Stimulated activated CD8-positive, alpha-beta memory T cell treated with anti-CD3 and anti-CD28 coated beads, Interleukin-12 subunit alpha, Interleukin-12 subunit beta, amount 100 ng/mL, for 1 hour (primary cell): ENCODE measurements around the gene MINK1.
A peak's percentile ranks its signal among the peaks of the same experiment; 100 is the strongest.

Experiments
- DNase-seq: peaks from one replicate; pipeline ENCODE4 v3.0.0-alpha.2; 2020; ENCODE audit warnings: low read depth

Gene MINK1

DNA sequence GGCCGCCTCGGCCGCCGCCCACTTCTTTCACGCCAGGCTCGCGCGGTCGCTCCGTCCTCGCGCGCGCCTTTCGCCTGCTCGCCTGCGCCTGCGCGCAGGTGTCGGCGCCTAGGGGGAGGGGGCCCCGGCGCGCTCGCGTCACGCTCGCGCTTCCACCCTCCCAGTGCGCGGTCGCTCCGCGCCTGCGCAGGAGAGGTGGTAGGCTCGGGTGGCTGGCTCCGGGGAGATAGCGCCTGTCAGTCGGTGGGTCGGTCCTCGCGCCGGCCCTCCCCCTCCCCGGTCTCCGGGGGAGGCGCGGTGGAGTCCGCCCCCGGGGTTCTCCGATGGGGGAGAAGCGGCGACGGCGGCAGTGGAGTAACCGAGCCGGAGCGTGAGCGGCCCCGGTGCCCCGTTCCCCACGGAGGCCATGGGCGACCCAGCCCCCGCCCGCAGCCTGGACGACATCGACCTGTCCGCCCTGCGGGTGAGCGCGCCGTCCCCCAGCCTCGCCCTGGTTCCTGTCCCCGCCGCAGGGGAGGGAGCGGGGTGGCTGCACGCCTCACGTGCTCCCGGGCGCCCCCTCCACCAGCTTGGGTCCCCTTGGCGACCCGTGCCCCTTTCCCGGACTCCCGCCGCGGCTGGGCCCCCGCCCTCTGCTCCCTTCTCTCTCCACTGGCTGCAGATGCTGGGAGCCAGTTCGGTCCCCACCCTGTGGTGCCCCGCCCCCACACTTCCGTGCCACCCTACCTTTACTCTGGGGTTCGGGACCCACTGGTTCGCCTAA lies at the start of gene MINK1:
Gene MINK1, plus strand, starts transcription at position 163 of the 763 bp plus-strand sequence. Its CDS starts 244 bp downstream, at position 407.
- peak; percentile 79 for DNase-seq

DNA sequence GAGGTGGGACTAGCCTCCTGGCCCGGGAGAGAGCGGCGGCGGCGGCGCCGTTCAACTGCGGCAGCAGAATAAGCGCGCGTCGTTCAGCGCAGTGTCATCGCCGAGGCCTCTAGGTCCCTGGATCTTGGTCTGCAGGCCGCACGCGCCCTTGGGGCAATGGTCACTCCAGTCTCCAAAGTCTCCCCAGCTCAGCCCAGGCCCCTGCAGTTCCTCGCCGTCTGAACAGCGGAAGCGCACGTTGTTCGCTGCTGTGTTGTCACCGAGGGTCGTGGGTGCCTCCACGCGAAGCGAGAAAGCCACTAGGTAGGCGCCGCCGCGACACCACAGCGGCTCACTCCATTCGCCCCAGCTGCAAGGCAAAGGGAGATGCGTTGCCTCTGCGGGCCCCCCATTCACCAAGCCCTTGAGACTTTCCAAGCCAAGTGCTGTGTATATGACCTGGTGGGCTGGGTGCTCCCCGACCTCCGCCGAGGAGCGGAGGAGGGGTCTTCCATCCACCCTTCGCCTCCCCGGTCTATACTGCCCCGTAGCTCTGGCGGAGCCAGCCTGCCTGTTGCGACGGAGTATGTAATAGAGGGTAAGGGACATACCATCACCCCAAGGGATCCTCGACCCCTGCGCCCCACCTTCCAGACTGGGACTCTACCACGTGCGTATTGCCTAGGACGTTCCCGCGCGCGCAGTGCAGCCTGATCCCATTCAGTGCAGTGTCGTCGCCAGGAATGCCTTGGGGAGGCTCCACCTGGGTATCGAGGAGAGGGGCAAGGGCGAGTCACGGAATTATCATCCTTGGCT lies 47.6 kb upstream of the MINK1 start:
- no peak for DNase-seq

DNA sequence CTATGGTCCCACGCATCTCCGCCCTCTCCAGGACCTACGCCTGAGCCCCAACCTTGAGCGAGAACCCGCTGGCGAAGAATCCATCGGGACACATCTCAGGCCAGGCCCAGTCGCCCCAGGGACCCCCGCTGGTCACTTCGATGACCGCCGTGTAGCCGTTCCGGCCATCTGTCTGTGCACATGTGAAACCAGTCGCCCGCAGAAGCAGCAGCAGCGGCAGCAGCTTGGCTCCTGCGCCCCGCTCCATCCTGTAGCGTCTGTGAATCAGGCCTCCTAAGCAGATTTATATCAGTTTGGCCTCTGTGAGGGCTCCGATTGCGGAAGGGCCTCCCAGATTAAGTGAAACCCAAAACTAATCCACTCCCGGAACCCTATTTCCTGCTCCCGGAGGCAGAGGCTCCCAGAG lies 47.0 kb upstream of the MINK1 start, which contains the start of gene VMO1:
Gene VMO1, minus strand, starts transcription at position 259 of the 406 bp plus-strand sequence. Its CDS starts 12 bp downstream, at position 247.
- DNase-seq, result no peak

- DNase-seq, result no peak
Measured at GRCh38 chr17:4786516-4786915, 46.6 kb upstream of the MINK1 start.

DNA sequence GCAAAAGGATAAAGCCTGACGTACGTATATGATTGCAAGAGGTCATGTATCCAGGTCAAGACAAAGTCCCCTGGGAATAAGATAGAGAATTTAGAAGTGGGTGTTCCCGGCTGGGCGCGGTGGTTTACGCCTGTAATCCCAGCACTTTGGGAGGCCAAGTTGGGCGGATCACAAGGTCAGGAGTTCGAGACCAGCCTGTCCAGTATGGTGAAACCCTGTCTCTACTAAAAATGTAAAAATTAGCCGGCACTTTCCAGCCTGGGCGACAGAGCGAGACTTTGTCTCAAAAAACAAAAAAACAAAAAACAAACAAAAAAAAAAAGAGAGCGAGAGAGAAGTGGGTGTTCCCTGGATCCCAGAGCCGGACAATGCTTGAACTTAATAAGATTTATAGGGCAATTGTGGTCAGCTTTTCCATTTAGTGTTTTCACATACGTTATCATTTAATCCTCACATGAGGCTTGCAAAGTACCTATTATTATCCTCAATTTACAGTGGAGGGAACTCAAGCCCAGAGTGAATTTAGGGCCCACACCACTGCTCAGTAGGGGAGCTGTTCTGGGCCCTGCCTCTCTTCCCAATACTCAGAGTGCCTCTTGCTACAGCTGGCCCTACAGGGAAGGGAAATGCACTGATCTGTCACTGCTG lies 44.9 kb upstream of the MINK1 start:
- no peak for DNase-seq

DNA sequence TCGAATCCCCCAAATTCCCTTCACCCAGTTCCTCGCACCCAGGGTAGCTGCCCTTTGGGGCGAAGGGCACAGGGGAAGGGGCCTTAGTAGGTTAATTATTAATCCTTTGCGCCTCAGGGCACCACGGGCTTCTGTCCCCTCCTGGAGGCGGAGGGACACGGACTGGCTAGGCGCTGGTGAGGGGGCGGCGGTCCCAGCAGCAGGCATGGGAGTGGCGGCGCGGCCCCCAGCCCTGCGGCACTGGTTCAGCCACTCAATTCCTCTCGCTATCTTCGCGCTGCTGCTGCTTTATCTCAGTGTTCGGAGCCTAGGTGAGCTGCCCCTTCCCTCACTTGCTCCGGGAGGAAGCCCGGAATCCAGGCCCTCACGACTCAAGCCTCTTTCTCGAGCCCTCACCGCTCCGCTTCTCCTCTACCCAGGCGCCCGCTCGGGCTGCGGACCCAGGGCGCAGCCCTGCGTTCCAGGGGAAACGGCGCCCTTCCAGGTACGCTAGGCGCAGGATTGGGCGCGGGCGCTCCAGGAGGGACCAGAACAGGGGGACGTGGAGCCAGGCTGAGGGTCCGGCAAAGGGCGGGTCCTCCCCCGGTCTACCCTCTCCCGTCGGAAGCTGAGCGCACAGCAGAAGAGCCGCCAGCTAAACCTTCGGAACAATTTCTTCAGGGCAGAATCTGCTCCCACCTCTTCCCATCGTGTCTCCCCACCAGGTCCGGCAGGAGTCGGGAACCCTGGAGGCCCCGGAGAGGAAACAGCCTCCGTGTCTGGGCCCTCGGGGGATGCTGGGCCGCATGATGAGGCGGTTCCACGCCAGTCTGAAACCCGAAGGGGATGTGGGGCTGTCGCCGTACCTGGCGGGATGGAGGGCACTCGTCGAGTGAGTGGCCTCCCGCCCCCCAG lies 44.1 kb upstream of the MINK1 start, which contains the start of gene GLTPD2:
Gene GLTPD2, plus strand, starts transcription at position 158 of the 894 bp plus-strand sequence. Its CDS starts 48 bp downstream, at position 206.
- no peak for DNase-seq

DNA sequence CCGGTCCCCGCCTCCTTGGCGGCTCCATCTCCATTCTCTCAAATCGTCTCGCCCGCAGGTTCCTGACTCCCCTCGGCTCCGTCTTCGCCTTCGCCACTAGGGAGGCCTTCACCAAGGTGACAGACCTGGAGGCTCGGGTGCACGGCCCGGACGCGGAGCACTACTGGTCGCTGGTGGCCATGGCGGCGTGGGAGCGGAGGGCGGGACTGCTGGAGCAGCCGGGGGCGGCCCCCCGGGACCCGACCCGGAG lies 43.5 kb upstream of the MINK1 start:
- no peak for DNase-seq

DNA sequence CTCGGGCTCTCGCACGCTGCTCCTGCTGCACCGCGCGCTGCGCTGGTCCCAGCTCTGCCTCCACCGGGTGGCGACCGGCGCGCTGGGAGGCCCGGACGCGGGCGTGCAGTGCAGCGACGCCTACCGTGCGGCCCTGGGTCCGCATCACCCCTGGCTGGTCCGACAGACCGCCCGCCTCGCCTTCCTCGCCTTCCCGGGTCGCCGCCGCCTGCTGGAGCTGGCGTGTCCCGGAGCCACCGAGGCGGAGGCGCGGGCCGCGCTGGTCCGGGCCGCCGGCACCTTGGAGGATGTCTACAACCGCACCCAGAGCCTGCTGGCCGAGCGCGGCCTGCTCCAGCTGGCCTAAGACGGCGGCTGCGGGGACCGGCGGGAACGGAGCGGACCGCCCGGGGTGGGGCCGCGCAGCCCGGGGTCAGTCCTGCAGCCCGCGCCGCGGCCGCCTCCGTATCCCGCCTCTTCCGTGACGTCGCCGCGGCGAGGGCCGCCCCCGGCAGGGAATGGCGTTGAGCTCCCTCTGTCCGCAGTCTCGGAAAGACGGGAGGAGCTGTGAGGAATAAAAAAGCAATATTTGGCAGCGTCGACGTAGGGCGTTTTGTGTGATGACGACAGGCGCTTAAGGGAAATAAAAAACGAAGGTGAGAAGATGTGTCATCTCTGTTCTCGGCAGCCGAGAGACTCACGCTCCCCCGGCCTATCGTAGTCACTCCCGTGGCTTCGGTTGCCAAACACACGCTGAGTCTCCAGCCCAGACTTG lies 43.0 kb upstream of the MINK1 start:
- peak; percentile 59 for DNase-seq

- DNase-seq, result no peak
Measured at GRCh38 chr17:4790705-4791088, 42.4 kb upstream of the MINK1 start.

- no peak for DNase-seq
Measured at GRCh38 chr17:4795168-4795567, 38.0 kb upstream of the MINK1 start.

GRCh38 chr17:4796552-4796920 lies 36.6 kb upstream of the MINK1 start:
- DNase-seq, result no peak

GRCh38 chr17:4800462-4801196 lies 32.5 kb upstream of the MINK1 start:
- DNase-seq, result no peak

DNA sequence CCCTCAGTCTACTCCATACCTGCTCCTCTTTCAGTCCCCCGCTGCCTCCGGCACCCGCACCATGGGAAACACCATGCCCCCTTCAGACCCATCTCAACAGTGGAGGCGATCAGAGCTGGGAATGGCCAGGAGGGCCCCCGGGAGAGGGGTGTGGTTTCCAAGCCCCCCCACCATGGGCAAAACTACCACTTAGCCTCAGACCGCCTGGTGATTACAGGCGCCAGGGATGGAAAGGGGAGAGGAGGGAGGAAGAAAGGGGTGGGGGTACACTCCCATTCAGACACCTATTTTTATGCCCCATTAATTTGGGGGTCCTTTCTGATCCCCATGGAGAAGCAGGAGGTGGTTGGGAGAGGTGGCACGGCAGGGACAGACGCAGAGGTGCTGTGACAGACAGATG lies 30.9 kb upstream of the MINK1 start, which contains the start of gene C17orf114:
Gene C17orf114, minus strand, starts transcription at position 101 of the 400 bp plus-strand sequence.
- DNase-seq, result no peak

DNA sequence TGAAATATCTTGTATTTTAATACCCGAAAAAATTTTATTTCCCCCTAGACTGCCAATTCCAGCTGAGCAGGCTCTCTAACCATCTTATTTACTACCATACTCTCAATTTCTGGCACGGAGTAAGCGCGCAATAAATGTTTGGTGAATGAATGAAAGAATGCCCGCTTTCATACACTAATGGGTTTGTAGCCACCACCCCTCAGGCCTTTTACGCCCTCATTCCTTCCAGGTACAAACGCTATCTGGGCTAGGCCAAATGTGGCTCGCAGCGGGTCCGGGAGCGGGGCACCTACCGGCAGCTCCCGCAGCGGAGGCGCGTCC lies 26.7 kb upstream of the MINK1 start:
- DNase-seq, result no peak

- DNase-seq, result peak; percentile 71
Measured at GRCh38 chr17:4806777-4807604, 26.1 kb upstream of the MINK1 start, which contains the start of gene PLD2. Gene PLD2, plus strand, starts transcription at chr17:4807152. Its CDS starts 621 bp downstream, at chr17:4807773.

GRCh38 chr17:4807605-4808377 lies 25.3 kb upstream of the MINK1 start:
- no peak for DNase-seq

DNA sequence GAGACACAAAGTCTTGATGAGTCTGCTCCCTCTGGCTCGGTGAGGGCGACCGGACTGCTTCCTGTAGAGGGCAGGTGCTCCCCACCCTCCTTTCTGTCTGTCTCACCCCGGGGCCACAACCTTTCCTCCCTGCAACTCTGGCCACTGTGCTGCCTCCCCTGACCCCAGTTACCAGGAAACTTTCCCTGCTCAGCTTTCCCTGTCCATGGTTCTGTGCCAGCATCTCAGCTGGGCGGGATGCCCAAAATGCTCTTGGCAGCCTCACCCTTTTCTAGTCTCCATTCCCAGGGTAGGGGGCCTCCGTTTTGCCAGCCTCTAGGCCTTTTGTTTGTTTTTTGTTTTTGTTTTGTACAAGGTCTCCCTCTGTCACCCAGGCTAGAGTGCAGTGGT lies 24.8 kb upstream of the MINK1 start:
- DNase-seq, result no peak

GRCh38 chr17:4810696-4811290 lies 22.3 kb upstream of the MINK1 start:
- DNase-seq, result no peak
